GM19193 (cell line): ENCODE data around the gene DGKI.

Source experiments
- POLR2A ChIP-seq: IDR thresholded peaks from 4 replicates; pipeline ENCODE4 v1.6.1; 2011; ENCODE audit not compliant: insufficient read depth, insufficient read length; ENCODE audit errors: extremely low read depth

The DGKI gene

DNA sequence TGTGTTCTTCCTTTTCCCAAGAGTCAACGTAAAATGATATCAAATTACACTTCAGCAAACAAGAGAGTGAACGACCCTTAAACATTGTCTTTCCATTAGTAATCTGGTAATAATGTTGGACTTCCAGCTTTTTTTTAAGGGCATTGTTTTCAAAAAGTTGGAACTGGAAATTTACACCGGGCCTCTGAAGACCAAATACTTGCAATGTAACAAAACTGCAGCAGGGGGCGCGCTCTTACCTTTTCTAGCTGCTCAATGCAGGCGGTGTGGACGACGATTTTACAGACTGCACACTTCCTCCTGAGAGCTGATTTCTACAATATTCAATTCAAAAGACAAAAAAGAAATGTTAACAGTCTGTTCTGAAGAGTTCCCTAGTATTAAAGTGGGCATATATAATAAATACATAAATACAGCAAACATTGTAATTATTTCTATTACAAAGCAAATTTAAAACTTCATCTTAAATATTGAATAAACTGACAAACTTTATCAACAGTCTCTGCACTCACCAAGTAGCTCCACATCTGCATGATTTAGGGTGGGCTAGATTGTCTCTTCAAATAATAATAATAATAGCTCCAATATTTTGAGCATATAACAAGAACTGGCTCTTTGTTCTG lies 190.4 kb downstream of the DGKI start:
- no peak for TF ChIP-seq POLR2A

DNA sequence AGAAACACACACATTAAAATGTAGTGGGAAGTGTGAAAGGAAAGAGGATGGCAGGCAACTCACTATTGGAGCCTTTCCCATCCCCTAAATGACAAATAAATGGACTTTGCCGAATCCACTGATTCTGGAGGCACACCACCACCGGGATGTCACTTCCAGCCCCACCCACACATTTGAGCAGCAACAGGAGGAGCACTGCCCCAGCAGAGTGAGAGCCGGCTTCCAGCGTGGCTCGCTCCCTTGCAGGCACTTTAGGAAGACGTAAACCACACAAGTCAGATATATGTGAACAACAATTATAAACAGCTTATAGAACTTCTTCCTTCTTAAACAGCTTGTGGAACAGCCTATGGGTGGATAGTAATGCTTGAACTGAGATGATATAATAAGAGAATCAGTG lies 191.0 kb downstream of the DGKI start:
- no peak for TF ChIP-seq POLR2A

DNA sequence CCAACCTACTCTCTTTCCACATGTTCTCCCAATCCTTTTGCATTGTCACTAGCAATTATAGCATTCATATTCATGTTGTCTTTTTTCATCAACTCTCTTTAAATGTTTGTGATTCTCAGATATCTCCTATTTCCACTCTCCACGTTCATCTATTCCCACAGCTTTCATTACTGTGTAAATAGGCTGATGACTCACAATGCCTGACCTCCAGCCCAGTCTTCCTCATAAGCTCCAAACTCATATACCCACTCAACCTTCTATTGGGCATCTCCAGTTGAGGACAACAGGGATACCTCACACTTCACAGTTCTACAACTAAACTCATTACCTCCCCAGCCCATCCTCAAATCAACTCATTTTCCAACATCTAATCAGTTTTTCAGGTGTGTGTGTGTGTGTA lies 194.1 kb downstream of the DGKI start:
- TF ChIP-seq POLR2A = no peak

DNA sequence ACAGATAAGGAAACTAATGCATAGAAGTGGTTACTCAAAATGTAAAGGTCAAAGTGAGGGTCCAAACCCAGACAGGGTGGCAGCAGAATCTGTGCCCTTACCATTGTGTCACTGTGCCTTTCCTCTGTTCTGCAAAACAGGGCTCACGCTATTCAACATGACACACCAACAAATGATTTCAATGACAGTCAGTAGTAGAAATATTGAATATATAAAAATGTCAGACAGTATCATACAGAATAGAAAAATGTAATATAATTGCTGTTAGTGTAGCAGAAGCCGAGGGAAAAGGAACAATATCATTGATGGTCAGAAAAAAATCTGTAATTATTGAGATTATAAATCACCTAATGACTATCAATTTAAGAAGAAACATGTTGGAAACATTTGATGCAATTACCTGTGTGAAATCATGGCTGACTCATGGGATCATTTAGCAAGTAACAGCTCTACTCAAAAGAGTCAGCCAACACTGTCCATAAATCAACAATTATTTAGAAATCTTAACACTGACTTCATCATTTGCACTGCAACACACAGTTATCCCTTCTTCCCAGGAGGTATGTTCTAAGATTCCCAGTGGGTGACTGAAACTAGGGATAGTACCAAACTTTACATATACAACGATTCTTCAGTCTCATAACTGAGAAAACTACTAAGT lies 198.7 kb downstream of the DGKI start:
- no peak for TF ChIP-seq POLR2A

DNA sequence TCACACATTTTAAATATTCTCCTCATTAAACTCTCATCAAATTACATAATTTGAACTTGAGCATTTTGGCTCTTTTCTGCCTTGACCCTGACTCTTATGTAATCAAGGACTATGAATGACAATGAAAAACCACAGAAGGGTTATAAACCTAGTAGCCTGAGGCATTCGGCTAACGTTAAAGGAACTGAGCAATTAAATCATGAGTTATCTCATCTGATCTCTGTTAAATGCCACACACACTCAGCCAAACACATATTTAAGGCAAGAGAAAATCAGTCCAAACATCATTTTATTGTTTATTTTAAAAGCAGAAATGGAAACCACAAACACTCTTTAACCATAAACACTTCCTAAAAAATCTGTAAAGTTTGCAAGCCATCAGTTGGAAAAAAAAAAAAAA lies 204.3 kb downstream of the DGKI start:
- TF ChIP-seq POLR2A = no peak

DNA sequence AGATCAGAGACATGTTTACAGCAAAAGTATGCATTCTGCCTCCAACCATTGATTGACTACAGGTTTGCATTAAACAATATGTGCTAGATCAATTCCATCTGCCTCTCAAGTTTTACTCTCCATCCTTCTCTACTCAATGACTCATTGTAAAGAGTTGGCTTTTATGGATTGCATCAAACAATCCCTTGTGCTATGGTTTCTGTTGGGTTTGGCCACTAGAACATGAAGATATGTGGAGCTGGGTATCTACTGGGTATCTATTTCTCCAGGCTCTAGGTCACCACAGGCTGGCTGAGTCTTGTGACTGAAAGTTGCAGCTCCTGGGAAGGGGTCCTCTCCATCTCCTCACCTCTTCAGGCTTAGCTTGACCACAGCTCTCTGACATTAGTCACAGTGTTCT lies 204.7 kb downstream of the DGKI start:
- no peak for TF ChIP-seq POLR2A

DNA sequence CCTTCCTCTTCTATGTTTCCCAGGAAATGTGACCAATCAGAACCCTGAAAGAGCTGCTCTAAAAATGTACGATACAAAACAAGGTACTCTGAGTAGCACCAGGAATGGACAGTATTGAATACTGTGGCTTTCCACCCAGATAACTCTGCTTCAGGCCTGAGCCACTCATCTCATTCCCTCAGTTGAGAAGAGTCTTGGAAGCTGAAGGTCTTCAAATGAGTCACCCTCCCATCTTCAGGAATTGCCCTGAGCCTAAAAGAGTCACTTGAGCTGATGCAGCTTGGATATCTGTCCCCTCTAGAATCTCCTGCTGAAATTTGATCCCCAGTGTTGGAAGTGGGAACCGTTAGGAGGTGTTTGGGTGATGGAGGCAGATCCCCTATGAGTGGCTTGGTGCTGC lies 210.4 kb downstream of the DGKI start:
- no peak for TF ChIP-seq POLR2A

DNA sequence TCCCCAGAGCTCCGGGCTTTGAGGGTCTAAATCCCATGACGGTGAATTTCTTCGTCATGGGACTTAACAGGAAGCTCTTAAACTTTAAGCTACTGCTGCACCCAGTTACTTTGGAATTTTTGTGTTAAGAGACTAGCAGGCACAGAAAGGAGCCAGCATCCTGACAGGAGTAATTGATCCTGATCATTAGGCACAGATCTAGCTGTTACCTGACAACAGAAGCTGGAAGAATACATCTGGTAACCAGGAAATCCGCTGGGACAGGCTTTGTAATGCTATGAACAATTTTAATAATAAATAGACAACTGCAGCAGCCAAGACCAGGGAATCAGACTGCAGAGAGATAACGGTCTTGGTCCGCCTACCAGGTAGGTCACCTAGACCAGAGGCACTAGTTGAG lies 210.9 kb downstream of the DGKI start:
- no peak for TF ChIP-seq POLR2A

DNA sequence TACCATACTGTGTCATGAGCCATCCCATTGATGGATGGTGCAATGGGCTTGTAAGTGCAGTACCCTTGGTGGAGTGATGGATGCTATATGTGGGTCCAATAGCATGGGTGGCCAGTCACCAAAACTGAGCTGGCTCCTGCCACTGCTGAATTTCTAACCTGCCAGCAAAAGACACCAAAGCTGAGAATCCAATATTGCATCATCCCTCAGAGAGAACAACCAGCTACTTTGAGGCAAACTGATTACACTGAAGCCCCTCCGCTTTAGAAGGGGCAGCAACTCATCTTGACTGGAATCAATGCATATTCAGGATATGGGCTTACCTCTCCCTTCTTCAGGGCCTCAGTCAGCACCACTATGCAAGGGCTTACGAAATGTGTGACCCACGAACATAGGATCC lies 211.6 kb downstream of the DGKI start:
- no peak for TF ChIP-seq POLR2A

DNA sequence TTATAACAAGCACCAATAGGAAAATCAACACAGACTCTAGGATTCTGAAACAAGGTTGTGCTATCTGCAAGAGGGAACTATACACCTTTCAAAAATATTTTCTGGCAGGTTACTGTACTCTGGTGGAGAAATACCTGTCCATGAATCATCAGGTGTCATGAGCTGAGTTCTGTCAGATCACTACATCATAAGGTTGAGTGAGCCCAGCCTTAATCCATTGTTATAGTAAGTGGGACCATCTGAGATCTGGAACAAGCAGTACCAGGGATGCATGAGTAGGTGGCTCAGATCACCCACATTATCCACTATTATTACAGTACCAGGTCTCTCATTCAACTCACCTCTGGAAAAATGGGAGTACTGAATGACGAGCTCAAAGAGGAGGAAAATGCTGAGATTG lies 212.4 kb downstream of the DGKI start:
- no peak for TF ChIP-seq POLR2A

DNA sequence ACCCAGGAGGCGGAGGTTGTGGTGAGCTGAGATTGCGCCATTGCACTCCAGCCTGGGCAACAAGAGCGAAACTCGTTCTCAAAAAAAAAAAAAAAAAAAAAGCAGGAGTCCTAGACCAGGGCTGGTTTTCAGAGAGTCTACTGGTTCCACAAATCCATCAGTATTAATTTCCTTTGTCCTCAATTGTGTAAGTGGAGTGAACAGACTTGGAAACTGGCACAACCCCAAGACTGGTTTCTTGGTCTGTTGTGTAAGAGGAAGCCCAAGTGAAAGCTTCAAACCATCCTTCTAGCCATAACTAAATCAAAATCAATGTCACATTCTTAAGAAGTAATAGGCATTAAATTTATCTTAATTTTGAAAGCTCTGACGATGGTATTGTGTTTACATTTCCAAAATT lies 213.6 kb downstream of the DGKI start:
- TF ChIP-seq POLR2A = no peak

DNA sequence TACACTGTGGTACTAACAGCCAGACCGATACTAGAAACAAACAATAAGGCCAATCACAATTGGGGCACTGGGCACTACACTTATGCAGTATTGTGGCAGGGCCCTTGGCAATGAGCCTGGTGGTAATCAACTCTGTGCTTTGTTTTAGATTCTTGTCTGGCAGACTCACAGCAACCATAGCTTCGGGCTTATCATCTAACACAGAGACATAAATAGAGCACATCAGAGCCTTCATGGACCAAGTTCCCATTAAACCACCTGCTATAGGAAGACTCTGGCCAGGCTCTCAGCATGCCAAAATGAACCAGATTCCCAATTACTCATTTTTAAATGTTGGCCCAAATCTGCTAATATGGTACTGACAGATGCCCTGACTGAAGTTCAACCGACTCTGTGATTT lies 218.6 kb downstream of the DGKI start:
- TF ChIP-seq POLR2A = no peak

DNA sequence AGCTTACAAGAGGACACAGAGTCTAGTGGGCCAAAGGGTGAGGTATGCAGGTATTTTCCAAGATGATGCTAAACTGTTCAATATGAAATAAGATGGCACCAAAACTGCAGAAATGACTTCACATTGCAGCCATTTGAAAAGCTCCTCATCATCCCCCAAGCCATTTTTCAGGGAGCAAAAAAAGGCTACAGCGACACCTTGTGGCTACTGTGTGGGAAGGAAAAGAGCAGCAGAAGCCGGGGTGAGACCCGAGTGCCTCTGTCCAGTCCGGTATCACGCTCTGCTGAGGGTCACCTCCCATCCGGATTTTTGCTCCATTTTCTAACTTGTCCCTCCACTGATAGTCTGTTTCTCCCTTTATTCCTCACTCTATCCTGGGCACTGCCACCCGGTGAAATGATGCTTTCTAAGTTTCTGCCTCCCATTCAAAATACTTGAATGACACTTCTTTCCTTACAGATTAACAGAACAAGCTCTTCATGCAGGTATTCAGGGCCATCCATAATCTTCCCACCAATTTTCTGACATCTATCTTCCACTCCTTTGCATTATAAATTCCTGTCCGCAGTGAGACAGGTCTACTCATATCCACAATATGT lies 220.2 kb downstream of the DGKI start:
- no peak for TF ChIP-seq POLR2A

DNA sequence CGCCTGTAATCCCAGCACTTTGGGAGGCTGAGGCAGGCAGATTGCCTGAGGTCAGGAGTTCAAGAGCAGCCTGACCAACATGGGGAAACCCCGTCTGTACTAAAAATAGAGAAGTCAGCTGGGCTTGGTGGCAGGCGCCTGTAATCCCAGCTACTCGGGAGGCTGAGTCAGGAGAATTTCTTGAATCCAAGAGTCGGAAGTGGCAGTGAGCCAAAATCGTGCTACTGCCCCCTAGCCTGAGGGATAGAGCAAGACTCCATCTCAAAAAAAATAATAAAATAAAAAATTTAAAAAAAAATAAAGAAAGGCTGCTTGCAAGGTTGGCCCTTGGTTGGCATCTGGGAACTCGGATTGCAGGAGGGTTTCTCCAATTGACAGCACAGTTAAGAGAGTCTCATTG lies 221.6 kb downstream of the DGKI start:
- TF ChIP-seq POLR2A = no peak

DNA sequence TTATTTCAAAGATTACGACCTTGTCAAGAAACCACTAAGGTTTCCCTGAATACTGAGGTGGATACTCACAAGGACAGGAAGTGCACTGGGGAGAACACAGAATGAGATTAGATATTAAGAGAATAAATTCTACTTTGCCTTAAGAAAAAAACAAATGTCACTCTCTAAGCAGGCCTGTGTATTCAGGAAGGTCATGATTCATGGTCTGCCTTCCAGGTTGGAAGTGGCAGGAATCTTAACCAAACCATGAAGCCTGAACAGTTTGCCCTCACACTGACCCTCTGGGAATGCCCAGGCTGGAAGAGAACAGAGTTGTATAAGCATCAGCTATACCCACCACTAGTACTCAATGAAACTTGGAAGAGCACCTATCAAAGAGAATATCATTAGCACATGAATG lies 227.6 kb downstream of the DGKI start:
- no peak for TF ChIP-seq POLR2A

DNA sequence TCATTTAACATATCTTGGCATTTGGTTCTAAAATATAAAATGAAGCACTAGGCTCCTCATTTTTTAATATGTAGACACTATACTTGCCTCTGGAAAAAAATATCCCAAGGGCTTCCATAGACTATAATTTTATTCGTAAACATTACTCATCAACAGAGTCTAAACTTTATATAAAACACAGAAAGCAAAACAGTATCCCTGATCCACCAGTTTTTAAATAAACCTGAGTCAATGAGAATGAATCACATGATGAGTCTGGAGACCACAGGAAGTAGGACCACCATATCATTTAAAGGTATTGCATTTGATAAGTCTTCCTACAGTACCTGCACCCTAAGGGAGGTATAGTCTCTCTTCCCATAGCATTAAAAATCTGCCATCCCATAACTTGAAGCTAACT lies 228.0 kb downstream of the DGKI start:
- no peak for TF ChIP-seq POLR2A
